ENCODE data around the gene PLA2G3.
A peak's percentile ranks its signal among the peaks of the same experiment; 100 is the strongest.

The PLA2G3 gene

DNA sequence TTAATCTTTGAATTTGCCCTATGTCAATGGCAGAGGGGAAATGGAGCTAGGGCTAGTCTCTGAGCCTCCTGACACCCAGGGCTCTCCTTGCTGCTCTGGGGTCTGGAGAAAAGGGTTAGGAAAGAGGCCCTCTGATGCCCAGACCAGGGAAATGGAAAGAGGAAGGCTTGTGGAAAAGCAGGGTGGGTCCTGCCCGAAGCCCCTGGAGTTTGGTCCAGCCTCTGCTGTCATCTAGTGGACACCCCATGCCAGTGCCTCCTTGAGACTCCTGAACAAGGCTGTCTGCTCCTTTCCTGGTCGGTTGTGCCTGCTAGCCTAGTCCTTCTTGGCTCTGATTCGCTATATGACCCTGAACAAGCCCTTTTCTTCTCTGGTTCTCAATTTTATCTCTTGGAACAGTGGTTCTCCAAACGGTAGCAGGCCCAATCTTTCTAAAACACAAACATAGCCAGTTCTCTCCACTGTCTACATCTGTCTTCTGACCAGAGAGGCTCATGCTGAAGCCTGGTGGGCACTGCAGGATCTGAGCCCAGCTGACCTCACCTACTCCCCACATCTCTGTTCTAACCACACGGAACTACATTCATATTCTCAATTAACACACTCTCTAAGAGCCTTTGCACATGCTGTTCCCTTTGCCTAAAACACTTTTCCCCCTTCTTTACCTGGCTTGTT lies 8.8 kb upstream of the PLA2G3 start:
- no peaks in the 10 kb centered on the region for H3K36me3 ChIP-seq (ENCODE audit: insufficient read depth, low read length)
- peak overlapping the region; percentile 94 for H2AFZ ChIP-seq (ENCODE audit: low read length)
- peak overlapping the region; percentile 22 for H3K4me2 ChIP-seq (ENCODE audit: low read depth, low read length, poor library complexity, severe bottlenecking)
- no peak overlapping the region for H3K9ac ChIP-seq (ENCODE audit: low read depth, low read length, poor library complexity, severe bottlenecking)
- no peaks in the 10 kb centered on the region for H3F3A ChIP-seq (ENCODE audit: low read depth)
- no peaks in the 10 kb centered on the region for H4K20me1 ChIP-seq (ENCODE audit: insufficient read depth, low read length, poor library complexity, severe bottlenecking)
- H3K9me2 ChIP-seq (replicated peaks; ENCODE audit: low read depth, low read length), result no peaks in the 10 kb centered on the region
- no peak for TF ChIP-seq EZH2phosphoT487 (IDR thresholded peaks at IDR 0.05; ENCODE audit: borderline replicate concordance)
- TF ChIP-seq, protein P1, sequence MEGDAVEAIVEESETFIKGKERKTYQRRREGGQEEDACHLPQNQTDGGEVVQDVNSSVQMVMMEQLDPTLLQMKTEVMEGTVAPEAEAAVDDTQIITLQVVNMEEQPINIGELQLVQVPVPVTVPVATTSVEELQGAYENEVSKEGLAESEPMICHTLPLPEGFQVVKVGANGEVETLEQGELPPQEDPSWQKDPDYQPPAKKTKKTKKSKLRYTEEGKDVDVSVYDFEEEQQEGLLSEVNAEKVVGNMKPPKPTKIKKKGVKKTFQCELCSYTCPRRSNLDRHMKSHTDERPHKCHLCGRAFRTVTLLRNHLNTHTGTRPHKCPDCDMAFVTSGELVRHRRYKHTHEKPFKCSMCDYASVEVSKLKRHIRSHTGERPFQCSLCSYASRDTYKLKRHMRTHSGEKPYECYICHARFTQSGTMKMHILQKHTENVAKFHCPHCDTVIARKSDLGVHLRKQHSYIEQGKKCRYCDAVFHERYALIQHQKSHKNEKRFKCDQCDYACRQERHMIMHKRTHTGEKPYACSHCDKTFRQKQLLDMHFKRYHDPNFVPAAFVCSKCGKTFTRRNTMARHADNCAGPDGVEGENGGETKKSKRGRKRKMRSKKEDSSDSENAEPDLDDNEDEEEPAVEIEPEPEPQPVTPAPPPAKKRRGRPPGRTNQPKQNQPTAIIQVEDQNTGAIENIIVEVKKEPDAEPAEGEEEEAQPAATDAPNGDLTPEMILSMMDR (conservative IDR thresholded peaks at IDR 0.05; ENCODE audit: low read length), result peak; percentile 90
- no peaks in the 10 kb centered on the region for H3K79me2 ChIP-seq (ENCODE audit: insufficient read depth, low read length)
- no peaks in the 10 kb centered on the region for H3K4me1 ChIP-seq (ENCODE audit: insufficient read depth, low read length, poor library complexity, severe bottlenecking)
- no peaks in the 10 kb centered on the region for H3K27me3 ChIP-seq (ENCODE audit: insufficient read depth, low read length, poor library complexity, severe bottlenecking)
- H3K4me3 ChIP-seq (ENCODE audit: low read length, poor library complexity, severe bottlenecking), result no peak overlapping the region
- no peaks in the 10 kb centered on the region for H3K9me3 ChIP-seq (ENCODE audit: insufficient read depth, low read depth, low read length)

DNA sequence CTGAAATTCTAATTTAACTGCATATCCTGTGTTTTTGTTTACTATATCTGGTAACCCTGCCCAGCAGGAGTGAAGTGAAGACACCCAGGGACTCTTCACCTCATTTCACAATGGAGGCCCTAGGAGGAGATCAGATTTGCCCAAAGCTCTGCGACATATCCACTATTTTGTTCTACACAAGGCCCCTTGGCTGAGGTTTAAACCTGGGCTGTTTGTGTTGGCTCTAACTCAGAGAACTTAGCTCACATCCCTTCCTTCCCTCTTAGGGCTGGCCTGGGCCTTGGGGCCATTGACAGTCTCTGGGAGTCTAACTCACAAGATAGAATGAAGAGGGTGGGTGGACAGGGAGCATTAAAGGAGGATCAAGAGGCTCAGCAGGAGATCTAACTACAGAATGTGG lies 8.2 kb upstream of the PLA2G3 start:
- H3K79me2 ChIP-seq (ENCODE audit: insufficient read depth, low read length), result no peaks in the 10 kb centered on the region
- TF ChIP-seq, protein P1 (conservative IDR thresholded peaks at IDR 0.05; ENCODE audit: low read length), result no peak
- no peak for TF ChIP-seq EZH2phosphoT487 (IDR thresholded peaks at IDR 0.05; ENCODE audit: borderline replicate concordance)
- no peaks in the 10 kb centered on the region for H4K20me1 ChIP-seq (ENCODE audit: insufficient read depth, low read length, poor library complexity, severe bottlenecking)
- no peak overlapping the region for H3K9ac ChIP-seq (ENCODE audit: low read depth, low read length, poor library complexity, severe bottlenecking)
- H3K9me2 ChIP-seq (replicated peaks; ENCODE audit: low read depth, low read length), result no peaks in the 10 kb centered on the region
- H2AFZ ChIP-seq (ENCODE audit: low read length), result peak overlapping the region; percentile 94
- H3K4me2 ChIP-seq (ENCODE audit: low read depth, low read length, poor library complexity, severe bottlenecking), result peak overlapping the region; percentile 22
- H3K36me3 ChIP-seq (ENCODE audit: insufficient read depth, low read length), result no peaks in the 10 kb centered on the region
- H3K27me3 ChIP-seq (ENCODE audit: insufficient read depth, low read length, poor library complexity, severe bottlenecking), result no peaks in the 10 kb centered on the region
- H3K4me3 ChIP-seq (ENCODE audit: low read length, poor library complexity, severe bottlenecking), result no peak overlapping the region
- H3K9me3 ChIP-seq (ENCODE audit: insufficient read depth, low read depth, low read length), result no peaks in the 10 kb centered on the region
- no peaks in the 10 kb centered on the region for H3F3A ChIP-seq (ENCODE audit: low read depth)
- no peaks in the 10 kb centered on the region for H3K4me1 ChIP-seq (ENCODE audit: insufficient read depth, low read length, poor library complexity, severe bottlenecking)

DNA sequence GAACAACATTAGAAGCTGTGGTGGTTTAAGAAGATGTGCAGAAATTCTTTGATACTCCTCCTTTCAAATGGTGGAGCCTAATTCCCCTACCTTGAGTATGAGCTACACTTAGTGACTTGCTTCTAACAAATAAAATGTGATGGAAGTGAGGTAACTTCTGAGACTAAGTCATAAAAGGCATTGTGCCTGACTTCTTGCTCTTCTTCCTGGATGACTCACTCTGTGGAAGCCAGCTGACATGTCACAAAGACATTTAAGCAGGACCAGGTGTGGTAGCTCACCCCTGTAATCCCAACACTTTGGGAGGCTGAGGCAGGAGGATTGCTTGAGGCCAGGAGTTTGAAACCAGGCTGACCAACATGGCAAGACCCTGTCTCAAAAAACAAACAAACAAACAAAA lies 3.9 kb upstream of the PLA2G3 start:
- H3F3A ChIP-seq (ENCODE audit: low read depth), result no peaks in the 10 kb centered on the region
- H3K9ac ChIP-seq (ENCODE audit: low read depth, low read length, poor library complexity, severe bottlenecking), result no peak overlapping the region
- H3K4me2 ChIP-seq (ENCODE audit: low read depth, low read length, poor library complexity, severe bottlenecking), result no peak overlapping the region

More for the DNA sequence above, 3.9 kb upstream of the PLA2G3 start:
- no peaks in the 10 kb centered on the region for H3K9me2 ChIP-seq (replicated peaks; ENCODE audit: low read depth, low read length)
- H3K36me3 ChIP-seq (ENCODE audit: insufficient read depth, low read length), result no peaks in the 10 kb centered on the region
- no peaks in the 10 kb centered on the region for H4K20me1 ChIP-seq (ENCODE audit: insufficient read depth, low read length, poor library complexity, severe bottlenecking)
- no peaks in the 10 kb centered on the region for H3K4me1 ChIP-seq (ENCODE audit: insufficient read depth, low read length, poor library complexity, severe bottlenecking)
- H2AFZ ChIP-seq (ENCODE audit: low read length), result 0 out of 2 replicates have a peak overlapping the region, but pooled peaks have one; percentile 36
- H3K79me2 ChIP-seq (ENCODE audit: insufficient read depth, low read length), result no peaks in the 10 kb centered on the region
- TF ChIP-seq, protein P1 (conservative IDR thresholded peaks at IDR 0.05; ENCODE audit: low read length), result no peak
- no peak for TF ChIP-seq EZH2phosphoT487 (IDR thresholded peaks at IDR 0.05; ENCODE audit: borderline replicate concordance)
- no peaks in the 10 kb centered on the region for H3K9me3 ChIP-seq (ENCODE audit: insufficient read depth, low read depth, low read length)
- H3K4me3 ChIP-seq (ENCODE audit: low read length, poor library complexity, severe bottlenecking), result no peak overlapping the region
- no peaks in the 10 kb centered on the region for H3K27me3 ChIP-seq (ENCODE audit: insufficient read depth, low read length, poor library complexity, severe bottlenecking)
